ENCODE measurements around the gene TVP23A. TPM values are rescaled to one million over a fixed set of nuclear protein-coding genes. Genes with fewer than 3 reads are reported as not detected.
"Not testable (repeated sequence)": the region's sequence is repeated elsewhere in the genome, so short reads cannot be mapped to it uniquely, and the experiment has no call there.

The TVP23A gene
- total RNA-seq, 1 experiment from 2014 or later, result not detected

DNA sequence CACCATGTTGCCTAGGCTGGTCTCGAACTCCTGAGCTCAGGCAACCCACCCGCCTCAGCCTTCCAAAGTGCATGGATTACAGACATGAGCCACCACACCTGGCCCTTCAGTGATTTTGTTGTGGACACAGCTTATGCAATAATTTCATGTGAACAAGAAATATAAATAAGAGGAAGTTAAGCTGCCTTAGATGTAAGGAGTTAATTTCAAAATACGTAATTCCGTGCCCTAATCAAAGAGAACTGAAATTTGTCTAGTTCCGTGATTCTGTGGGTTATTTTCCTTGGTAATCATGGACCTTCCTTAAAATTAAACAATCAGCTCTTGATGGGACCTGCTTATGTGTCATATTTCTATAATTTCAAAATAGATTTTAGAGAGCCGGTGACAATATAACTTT is 11.9 kb downstream of the TVP23A start:
- Histone ChIP-seq H3K4me1 (replicated peaks) (no peaks in the 10 kb centered on the region), H3K36me3 (no peaks in the 10 kb centered on the region), H3K4me3 (no peak overlapping the region), H3K27ac (no peak overlapping the region), H3K27me3 (replicated peaks) (peaks cover 3% of the 10 kb centered on the region; the same call in 1 of the 2 replicates), H3K9me3 (replicated peaks) (no peaks in the 10 kb centered on the region)
- no peak for DNase-seq (ENCODE audit: low read depth in 1 of 2, low spot score in 2 of 2)

DNA sequence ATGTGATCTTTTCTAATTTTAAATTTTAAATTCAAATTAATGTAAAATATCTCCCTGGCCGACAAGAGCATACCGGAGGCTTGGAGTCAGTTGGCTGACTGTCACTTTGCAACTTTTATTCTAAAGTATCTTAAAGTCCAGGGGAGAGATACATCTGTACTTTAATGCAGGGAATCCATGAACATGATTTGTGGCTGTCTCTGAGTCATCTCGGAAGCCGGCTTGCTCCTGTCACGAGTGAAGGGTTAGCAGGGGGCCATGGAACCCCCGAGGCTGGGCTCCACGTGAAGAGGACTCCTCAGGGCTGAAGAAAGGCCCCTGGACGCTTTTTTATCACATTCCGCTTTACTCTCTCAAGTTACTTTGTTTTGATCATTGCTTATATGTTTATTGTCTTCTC is 13.3 kb downstream of the TVP23A start:
- DNase-seq (ENCODE audit: low read depth in 1 of 2, low spot score in 2 of 2), result no peak
- H3K4me1 ChIP-seq (replicated peaks), result no peaks in the 10 kb centered on the region
- H3K4me3 ChIP-seq, result no peak overlapping the region
- H3K9me3 ChIP-seq (replicated peaks), result no peaks in the 10 kb centered on the region
- peaks cover 3% of the 10 kb centered on the region; the same call in 1 of the 2 replicates for H3K27me3 ChIP-seq (replicated peaks)
- no peak overlapping the region for H3K27ac ChIP-seq
- H3K36me3 ChIP-seq, result no peaks in the 10 kb centered on the region

DNA sequence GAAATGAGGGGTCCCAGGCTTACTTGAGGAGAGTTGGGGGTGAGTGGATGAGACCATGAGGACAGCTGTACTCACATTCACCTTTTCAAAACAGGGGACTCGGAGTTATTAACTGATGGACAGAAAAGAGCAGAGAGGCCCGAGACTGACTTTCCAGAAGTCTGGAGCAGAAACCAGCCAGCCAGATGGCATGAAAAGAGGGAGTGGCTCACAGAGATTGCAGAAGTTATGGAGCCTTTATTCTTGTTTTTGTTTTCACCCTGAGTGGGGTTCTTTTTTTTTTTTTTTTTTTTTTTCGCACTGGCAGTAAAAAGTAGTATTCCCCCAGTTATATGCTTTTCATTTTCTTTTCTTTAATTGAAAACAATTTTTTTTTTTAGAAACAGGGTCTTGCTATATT is 18.9 kb downstream of the TVP23A start:
- H3K36me3 ChIP-seq, result no peaks in the 10 kb centered on the region
- no peak overlapping the region for H3K4me3 ChIP-seq
- H3K27ac ChIP-seq, result no peak overlapping the region
- no peaks in the 10 kb centered on the region for H3K9me3 ChIP-seq (replicated peaks)
- 0 out of 2 replicates have a peak, but pooled peaks cover 3% of the 10 kb centered on the region for H3K27me3 ChIP-seq (replicated peaks)
- no peaks in the 10 kb centered on the region for H3K4me1 ChIP-seq (replicated peaks)
- no peak for DNase-seq (ENCODE audit: low read depth in 1 of 2, low spot score in 2 of 2)

DNA sequence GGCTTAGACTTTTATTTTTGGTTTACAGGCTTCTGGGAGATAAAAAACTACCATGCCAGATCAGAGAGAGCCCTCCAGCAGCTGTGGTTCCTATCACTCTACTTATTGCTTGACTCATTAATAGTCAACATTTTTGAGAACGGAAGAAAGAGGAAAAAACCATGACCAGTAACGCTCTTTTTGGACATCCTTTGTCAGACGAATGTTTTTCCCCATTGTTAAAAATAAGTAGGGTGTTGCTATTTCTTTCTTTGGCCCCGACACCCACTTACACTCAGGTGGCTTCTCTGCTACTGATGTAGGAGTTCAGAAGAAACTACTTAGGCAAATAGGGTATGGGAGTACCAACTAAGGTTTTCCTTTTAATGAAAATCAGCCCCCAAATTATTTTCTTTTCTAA is 27.5 kb downstream of the TVP23A start:
- no peak for DNase-seq (ENCODE audit: low read depth in 1 of 2, low spot score in 2 of 2)
- Histone ChIP-seq H3K36me3 (no peaks in the 10 kb centered on the region), H3K27me3 (replicated peaks) (no peaks in the 10 kb centered on the region), H3K4me3 (no peak overlapping the region), H3K4me1 (replicated peaks) (no peaks in the 10 kb centered on the region), H3K9me3 (replicated peaks) (no peaks in the 10 kb centered on the region), H3K27ac (no peak overlapping the region)

DNA sequence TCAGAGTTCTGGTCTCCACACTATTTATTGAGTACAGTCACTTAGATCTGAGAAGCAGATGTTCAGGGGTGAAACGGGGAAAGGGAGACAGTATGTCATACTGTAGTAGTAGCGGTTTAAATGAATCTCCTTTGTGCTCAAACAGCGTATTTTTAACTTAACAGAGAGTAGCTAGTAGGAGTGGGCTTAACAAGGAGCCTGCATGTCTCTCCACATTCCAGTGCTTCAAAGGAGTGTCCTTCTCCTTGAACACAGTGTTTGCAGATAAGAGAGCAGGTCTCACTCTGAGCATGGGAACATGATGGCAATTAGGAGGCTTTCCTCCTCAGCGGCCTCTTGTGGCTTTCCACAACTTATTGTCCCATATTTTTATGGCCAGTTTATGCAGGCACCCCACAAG is 30.0 kb downstream of the TVP23A start:
- DNase-seq (ENCODE audit: low read depth in 1 of 2, low spot score in 2 of 2); H3K27ac ChIP-seq; H3K4me1 ChIP-seq (replicated peaks); H3K36me3 ChIP-seq; H3K27me3 ChIP-seq (replicated peaks); H3K4me3 ChIP-seq; H3K9me3 ChIP-seq (replicated peaks): not testable (repeated sequence)

DNA sequence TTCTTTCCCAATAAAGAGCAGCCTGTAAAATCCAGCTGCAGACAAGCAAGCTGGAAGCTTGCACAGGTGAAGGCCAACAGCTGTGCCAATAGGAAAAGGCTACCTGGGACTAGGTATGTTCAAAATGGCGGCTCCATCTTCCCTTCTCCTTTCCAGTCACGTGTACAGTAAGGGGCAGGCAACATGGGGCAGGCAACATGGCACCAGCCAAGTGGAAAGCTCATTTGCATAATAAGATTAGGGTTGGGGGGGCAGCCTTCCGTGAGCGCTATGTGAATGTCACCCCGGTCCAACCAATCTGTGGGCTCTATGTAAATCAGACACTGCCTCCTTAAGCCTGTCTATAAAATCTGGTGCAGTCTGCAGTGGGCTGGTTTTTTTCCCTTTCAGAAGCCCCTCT is 31.3 kb downstream of the TVP23A start:
- no peaks in the 10 kb centered on the region for H3K27me3 ChIP-seq (replicated peaks)
- no peak overlapping the region for H3K4me3 ChIP-seq
- H3K4me1 ChIP-seq (replicated peaks), result no peaks in the 10 kb centered on the region

DNA sequence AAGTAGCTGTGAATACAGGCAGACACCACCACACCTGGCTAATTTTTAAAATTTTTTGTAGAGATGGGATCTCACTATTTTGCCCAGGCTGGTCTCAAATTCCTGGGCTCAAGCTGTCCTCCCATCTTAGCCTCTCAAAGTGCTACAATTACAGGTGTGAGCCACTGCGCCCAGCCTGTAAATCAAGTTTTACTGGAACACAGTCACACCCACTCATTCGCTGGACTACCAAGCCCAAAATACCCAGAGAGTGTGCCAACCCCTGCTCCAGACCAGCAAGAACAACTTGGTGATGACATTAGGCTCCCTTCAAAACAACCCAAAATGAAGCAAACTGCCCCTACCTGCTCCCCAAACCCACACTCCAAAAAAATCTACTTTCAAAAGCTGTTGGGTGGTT is 36.0 kb downstream of the TVP23A start:
- Histone ChIP-seq H3K4me1 (replicated peaks) (no peaks in the 10 kb centered on the region), H3K4me3 (no peak overlapping the region), H3K27ac (no peak overlapping the region), H3K36me3 (no peaks in the 10 kb centered on the region), H3K27me3 (replicated peaks) (no peaks in the 10 kb centered on the region), H3K9me3 (replicated peaks) (no peaks in the 10 kb centered on the region)
- no peak for DNase-seq (ENCODE audit: low read depth in 1 of 2, low spot score in 2 of 2)

More for the DNA sequence above, 31.3 kb downstream of the TVP23A start:
- no peak for DNase-seq (ENCODE audit: low read depth in 1 of 2, low spot score in 2 of 2)
- no peaks in the 10 kb centered on the region for H3K36me3 ChIP-seq
- H3K27ac ChIP-seq, result no peak overlapping the region
- no peaks in the 10 kb centered on the region for H3K9me3 ChIP-seq (replicated peaks)

- Histone ChIP-seq H3K36me3 (no peaks in the 10 kb centered on the region), H3K4me3 (no peak overlapping the region), H3K9me3 (replicated peaks) (no peaks in the 10 kb centered on the region), H3K27me3 (replicated peaks) (no peaks in the 10 kb centered on the region), H3K27ac (no peak overlapping the region), H3K4me1 (replicated peaks) (no peaks in the 10 kb centered on the region)
- DNase-seq (ENCODE audit: low read depth in 1 of 2, low spot score in 2 of 2), result no peak
Measured at GRCh38 chr16:10780628-10781027, 38.0 kb downstream of the TVP23A start.

DNA sequence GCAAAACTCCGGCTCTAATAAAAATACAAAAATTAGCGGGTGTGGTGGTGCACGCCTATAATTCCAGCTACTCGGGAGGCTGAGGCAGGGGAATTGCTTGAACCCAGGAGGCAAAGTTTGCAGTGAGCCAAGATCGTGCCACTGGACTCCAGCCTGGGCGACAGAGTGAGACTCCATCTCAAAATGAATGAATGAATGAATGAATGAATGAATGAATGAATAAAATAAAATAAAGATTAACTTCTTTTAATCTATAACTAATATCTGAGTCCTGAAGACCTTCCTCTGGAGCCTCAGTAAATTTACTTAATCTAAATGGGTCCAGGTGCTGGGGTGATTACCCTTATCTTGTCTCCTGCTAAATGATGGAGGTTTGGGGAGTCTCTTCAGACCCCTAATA is 38.7 kb downstream of the TVP23A start:
- not testable (repeated sequence) for H3K9me3 ChIP-seq (replicated peaks); H3K36me3 ChIP-seq; H3K4me1 ChIP-seq (replicated peaks); H3K27ac ChIP-seq; H3K4me3 ChIP-seq; DNase-seq (ENCODE audit: low read depth in 1 of 2, low spot score in 2 of 2); H3K27me3 ChIP-seq (replicated peaks)

DNA sequence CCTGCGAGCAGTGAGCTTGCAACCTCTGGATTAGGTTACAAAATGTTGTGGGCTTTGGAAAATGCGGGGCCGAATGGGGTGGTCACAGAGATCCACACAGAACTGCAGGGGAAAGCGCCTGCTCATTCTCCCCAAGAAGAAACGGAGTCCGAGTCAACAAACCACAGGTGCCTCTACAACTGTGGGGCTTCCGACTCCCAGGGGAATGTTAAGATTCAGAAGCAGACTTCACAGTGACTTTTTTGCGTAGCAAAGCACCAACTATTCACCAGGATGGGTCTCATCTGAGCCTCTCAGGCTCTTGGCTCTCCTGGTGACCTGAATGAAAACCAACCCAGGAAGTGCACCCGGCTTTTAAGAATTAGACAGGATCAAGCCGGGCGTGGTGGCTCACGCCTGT is 41.2 kb downstream of the TVP23A start:
- H3K36me3 ChIP-seq, result no peaks in the 10 kb centered on the region
- H3K4me1 ChIP-seq (replicated peaks), result no peaks in the 10 kb centered on the region
- no peaks in the 10 kb centered on the region for H3K27me3 ChIP-seq (replicated peaks)
- no peaks in the 10 kb centered on the region for H3K9me3 ChIP-seq (replicated peaks)
- no peak overlapping the region for H3K4me3 ChIP-seq
- no peak overlapping the region for H3K27ac ChIP-seq
- DNase-seq (ENCODE audit: low read depth in 1 of 2, low spot score in 2 of 2), result no peak

DNA sequence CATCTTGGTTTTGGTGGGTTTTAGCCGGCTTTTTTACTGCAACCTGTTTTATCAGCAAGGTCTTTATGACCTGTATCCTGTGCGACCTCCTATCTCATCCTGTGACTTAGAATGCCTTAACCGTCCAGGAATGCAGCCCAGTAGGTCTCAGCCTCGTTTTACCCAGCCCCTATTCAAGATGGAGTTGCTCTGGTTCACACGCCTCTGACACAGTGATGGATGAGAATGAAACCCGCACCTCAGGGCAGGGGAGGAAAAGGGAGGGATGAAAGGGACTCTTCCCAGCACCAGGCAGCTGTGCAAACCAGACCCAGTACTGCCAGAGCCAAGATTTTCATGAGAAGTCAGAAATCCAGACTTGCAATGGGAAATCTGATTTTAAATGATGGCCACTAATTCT is 41.7 kb downstream of the TVP23A start:
- H3K27ac ChIP-seq; H3K4me1 ChIP-seq (replicated peaks); H3K4me3 ChIP-seq; DNase-seq (ENCODE audit: low read depth in 1 of 2, low spot score in 2 of 2); H3K27me3 ChIP-seq (replicated peaks); H3K9me3 ChIP-seq (replicated peaks); H3K36me3 ChIP-seq: not testable (repeated sequence)

GRCh38 chr16:10776280-10776679 is 42.3 kb downstream of the TVP23A start:
- Histone ChIP-seq H3K27me3 (replicated peaks) (no peaks in the 10 kb centered on the region), H3K36me3 (no peaks in the 10 kb centered on the region), H3K27ac (no peak overlapping the region), H3K4me3 (no peak overlapping the region), H3K9me3 (replicated peaks) (no peaks in the 10 kb centered on the region), H3K4me1 (replicated peaks) (no peaks in the 10 kb centered on the region)
- no peak for DNase-seq (ENCODE audit: low read depth in 1 of 2, low spot score in 2 of 2)

DNA sequence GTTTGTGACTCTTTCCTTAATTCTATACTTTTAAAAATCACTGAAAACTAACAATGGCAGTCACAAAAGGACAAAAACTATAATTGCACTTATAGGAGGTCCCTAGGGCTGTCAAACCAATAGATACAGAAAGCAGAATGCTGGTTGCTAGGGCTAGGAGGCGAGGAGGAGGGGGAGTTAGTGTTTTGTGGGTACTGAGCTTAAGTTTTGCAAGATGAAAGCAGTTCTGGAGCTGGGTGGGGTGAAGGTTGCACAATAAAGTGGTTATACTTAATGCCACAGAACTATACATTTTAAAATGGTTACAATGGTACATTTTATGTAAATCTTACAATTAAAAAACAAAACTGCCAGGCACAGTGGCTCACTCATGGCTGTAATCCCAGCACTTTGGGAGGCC is 47.7 kb downstream of the TVP23A start:
- DNase-seq (ENCODE audit: low read depth in 1 of 2, low spot score in 2 of 2), result no peak
- Histone ChIP-seq H3K9me3 (replicated peaks) (no peaks in the 10 kb centered on the region), H3K4me1 (replicated peaks) (no peaks in the 10 kb centered on the region), H3K4me3 (no peak overlapping the region), H3K36me3 (0 out of 2 replicates have a peak, but pooled peaks cover 6% of the 10 kb centered on the region), H3K27ac (no peak overlapping the region), H3K27me3 (replicated peaks) (no peaks in the 10 kb centered on the region)

DNA sequence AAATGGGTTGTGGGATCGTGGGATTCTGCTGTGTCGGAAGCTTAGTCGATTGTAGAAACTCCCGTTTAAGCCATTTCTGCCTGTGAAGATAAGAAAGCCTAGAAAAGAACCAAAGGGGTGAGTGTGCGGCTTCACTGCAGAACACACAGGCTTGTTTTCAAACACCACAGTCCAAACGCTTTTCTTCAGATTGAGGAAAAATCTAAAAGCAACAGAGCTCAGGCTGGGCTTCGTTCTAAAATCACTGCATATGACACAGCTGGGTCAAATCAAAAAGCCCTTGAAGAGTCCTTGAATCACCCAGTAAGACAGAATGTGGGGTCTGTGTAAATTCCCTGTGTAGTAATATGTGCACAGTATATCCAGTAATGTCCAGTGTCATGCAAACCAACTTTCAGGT is 49.2 kb downstream of the TVP23A start:
- Histone ChIP-seq H3K9me3 (replicated peaks) (no peaks in the 10 kb centered on the region), H3K4me1 (replicated peaks) (no peaks in the 10 kb centered on the region)
- no peak for DNase-seq (ENCODE audit: low read depth in 1 of 2, low spot score in 2 of 2)

GRCh38 chr16:10767127-10767526 is 51.5 kb downstream of the TVP23A start:
- Histone ChIP-seq H3K4me1 (replicated peaks) (no peaks in the 10 kb centered on the region), H3K4me3 (no peak overlapping the region), H3K36me3 (peaks cover 18% of the 10 kb centered on the region), H3K27ac (no peak overlapping the region), H3K27me3 (replicated peaks) (no peaks in the 10 kb centered on the region), H3K9me3 (replicated peaks) (no peaks in the 10 kb centered on the region)
- no peak for DNase-seq (ENCODE audit: low read depth in 1 of 2, low spot score in 2 of 2)

More for the DNA sequence above, 49.2 kb downstream of the TVP23A start:
- Histone ChIP-seq H3K36me3 (peaks cover 11% of the 10 kb centered on the region; the same call in 1 of the 2 replicates), H3K27ac (no peak overlapping the region), H3K27me3 (replicated peaks) (no peaks in the 10 kb centered on the region), H3K4me3 (no peak overlapping the region)

Data from SJSA1 (cell line).